ENCODE results near the gene WFIKKN1. TPM values are rescaled to one million over a fixed set of nuclear protein-coding genes. Genes with fewer than 3 reads are reported as not detected.
A peak's percentile ranks its signal among the peaks of the same experiment; 100 is the strongest.
"Not testable (repeated sequence)": the region's sequence is repeated elsewhere in the genome, so short reads cannot be mapped to it uniquely, and the experiment has no call there.

WFIKKN1 gene
- total RNA-seq, 1 donor from 2014 or later = 0.47 TPM

GRCh38 chr16:595094-595528 is 35.7 kb upstream of the WFIKKN1 start:
- Mint-ChIP-seq H3K36me3 (ENCODE audit: low read depth) (peaks cover 7% of the 10 kb centered on the region), H3K4me3 (ENCODE audit: unreplicated experiment) (no peak overlapping the region), H3K4me1 (ENCODE audit: low read depth) (peaks cover 18% of the 10 kb centered on the region), H3K9me3 (ENCODE audit: low read depth) (no peaks in the 10 kb centered on the region), H3K27me3 (ENCODE audit: low read depth) (no peaks in the 10 kb centered on the region), H3K27ac (ENCODE audit: unreplicated experiment) (no peak overlapping the region)
- no peak for DNase-seq (ENCODE audit: low spot score)
- TF ChIP-seq CTCF (IDR thresholded peaks at IDR 0.05) = no peak

GRCh38 chr16:595942-596735 is 34.6 kb upstream of the WFIKKN1 start:
- H3K27ac Mint-ChIP-seq (ENCODE audit: unreplicated experiment) = no peak overlapping the region
- no peak for DNase-seq (ENCODE audit: low spot score)
- no peaks in the 10 kb centered on the region for H3K27me3 Mint-ChIP-seq (ENCODE audit: low read depth)

GRCh38 chr16:596736-597060 is 34.1 kb upstream of the WFIKKN1 start:
- Mint-ChIP-seq H3K27ac (ENCODE audit: unreplicated experiment) (no peak overlapping the region), H3K9me3 (ENCODE audit: low read depth) (no peaks in the 10 kb centered on the region), H3K4me3 (ENCODE audit: unreplicated experiment) (no peak overlapping the region), H3K36me3 (ENCODE audit: low read depth) (peaks cover 7% of the 10 kb centered on the region), H3K27me3 (ENCODE audit: low read depth) (no peaks in the 10 kb centered on the region), H3K4me1 (ENCODE audit: low read depth) (peaks cover 5% of the 10 kb centered on the region)
- DNase-seq (ENCODE audit: low spot score) = no peak
- no peak for TF ChIP-seq CTCF (IDR thresholded peaks at IDR 0.05)

More at GRCh38 chr16:595942-596735, 34.6 kb upstream of the WFIKKN1 start:
- H3K9me3 Mint-ChIP-seq (ENCODE audit: low read depth) = no peaks in the 10 kb centered on the region
- H3K4me3 Mint-ChIP-seq (ENCODE audit: unreplicated experiment) = no peak overlapping the region
- peaks cover 7% of the 10 kb centered on the region for H3K36me3 Mint-ChIP-seq (ENCODE audit: low read depth)
- TF ChIP-seq CTCF (IDR thresholded peaks at IDR 0.05) = no peak
- peaks cover 11% of the 10 kb centered on the region for H3K4me1 Mint-ChIP-seq (ENCODE audit: low read depth)

GRCh38 chr16:597655-598054 is 33.1 kb upstream of the WFIKKN1 start:
- H3K27ac Mint-ChIP-seq (ENCODE audit: unreplicated experiment); H3K27me3 Mint-ChIP-seq (ENCODE audit: low read depth); H3K36me3 Mint-ChIP-seq (ENCODE audit: low read depth); H3K9me3 Mint-ChIP-seq (ENCODE audit: low read depth); H3K4me3 Mint-ChIP-seq (ENCODE audit: unreplicated experiment); H3K4me1 Mint-ChIP-seq (ENCODE audit: low read depth); DNase-seq (ENCODE audit: low spot score): not testable (repeated sequence)

GRCh38 chr16:598823-599739 is 31.7 kb upstream of the WFIKKN1 start:
- Mint-ChIP-seq H3K27me3 (ENCODE audit: low read depth) (no peaks in the 10 kb centered on the region), H3K36me3 (ENCODE audit: low read depth) (peaks cover 7% of the 10 kb centered on the region), H3K9me3 (ENCODE audit: low read depth) (no peaks in the 10 kb centered on the region), H3K4me1 (ENCODE audit: low read depth) (no peaks in the 10 kb centered on the region), H3K4me3 (ENCODE audit: unreplicated experiment) (no peak overlapping the region), H3K27ac (ENCODE audit: unreplicated experiment) (no peak overlapping the region)
- no peak for TF ChIP-seq CTCF (IDR thresholded peaks at IDR 0.05)
- peak; percentile 92 for DNase-seq (ENCODE audit: low spot score)
